Measurements from ENCODE around the gene RBFOX1. TPM values are rescaled to one million over a fixed set of nuclear protein-coding genes. Genes with fewer than 3 reads are reported as not detected.

RBFOX1 gene
- total RNA-seq, 2 donors from 2014 or later: not detected

DNA sequence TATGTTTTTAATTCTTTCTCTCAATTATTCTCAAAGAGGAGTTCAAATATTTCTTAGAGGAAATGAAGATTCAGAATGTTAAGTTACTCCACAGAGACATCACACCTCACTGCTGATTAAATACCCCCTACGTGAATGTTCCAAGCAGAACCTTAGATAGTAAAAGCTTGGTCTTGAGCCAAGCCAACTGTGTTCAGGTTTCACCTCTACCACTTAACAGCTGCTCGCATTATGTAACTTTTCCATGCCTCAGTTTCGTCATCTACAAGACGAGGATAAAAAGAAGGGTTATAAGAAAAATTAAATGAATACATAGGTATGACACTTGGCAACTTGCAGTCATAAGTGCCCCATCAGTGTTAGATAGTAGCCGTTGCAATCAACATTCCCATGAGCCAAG, 356.2 kb downstream of the RBFOX1 start:
- Histone ChIP-seq H3K4me1 (no peaks in the 10 kb centered on the region), H3K4me3 (no peak overlapping the region), H3K27me3 (no peaks in the 10 kb centered on the region), H3K9me3 (no peaks in the 10 kb centered on the region), H3K27ac (no peak overlapping the region), H3K36me3 (replicated peaks in 1 of 2; ENCODE audit: insufficient read depth in 1 of 2, low read depth in 2 of 2) (no peaks in the 10 kb centered on the region)
- 28 to 36% methylated on average over 5 of the region's 5 CpGs for WGBS, 2 donors
- DNase-seq (no peak), ATAC-seq (no peak)
- intact Hi-C loops (cut with DNase I): no loop called here
- TF ChIP-seq CTCF (IDR thresholded peaks at IDR 0.05) (no peak), POLR2A (IDR thresholded peaks at IDR 0.05) (no peak)

GRCh38 chr16:7689234-7689633, 356.6 kb downstream of the RBFOX1 start:
- H3K27me3 ChIP-seq: no peaks in the 10 kb centered on the region
- H3K9me3 ChIP-seq: no peaks in the 10 kb centered on the region
- no peaks in the 10 kb centered on the region for H3K36me3 ChIP-seq (replicated peaks in 1 of 2; ENCODE audit: insufficient read depth in 1 of 2, low read depth in 2 of 2)
- no peak overlapping the region for H3K27ac ChIP-seq
- DNase-seq (no peak), ATAC-seq (no peak)
- WGBS, 2 donors: 63% methylated on average over 1 of the region's 1 CpG
- no peak overlapping the region for H3K4me3 ChIP-seq
- H3K4me1 ChIP-seq: no peaks in the 10 kb centered on the region
- intact Hi-C loops (cut with DNase I): no loop called here
- TF ChIP-seq POLR2A (IDR thresholded peaks at IDR 0.05) (no peak), CTCF (IDR thresholded peaks at IDR 0.05) (no peak)

DNA sequence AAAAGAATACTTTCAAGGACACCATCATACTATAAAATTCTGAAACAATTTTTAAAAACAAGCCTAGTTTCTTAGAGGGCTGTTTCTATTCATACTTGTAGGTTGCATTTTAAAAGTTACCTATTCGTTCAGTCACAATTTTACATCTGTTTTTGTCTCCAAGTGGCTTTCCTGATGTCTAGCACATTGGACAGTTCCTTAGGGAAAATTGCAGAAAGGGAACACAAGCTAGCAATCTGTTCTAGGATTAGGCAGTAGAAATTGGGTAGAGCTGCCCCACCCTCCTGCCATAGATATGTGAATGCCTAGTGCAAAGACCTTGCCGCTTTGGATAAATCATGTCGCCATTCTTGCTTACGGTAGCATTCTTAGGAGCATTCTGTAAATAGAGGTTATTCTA, 358.9 kb downstream of the RBFOX1 start:
- no peak overlapping the region for H3K27ac ChIP-seq
- no peak overlapping the region for H3K4me3 ChIP-seq
- ATAC-seq: no peak
- WGBS, 2 donors: 79 to 84% methylated on average over 4 of the region's 4 CpGs
- H3K4me1 ChIP-seq: no peaks in the 10 kb centered on the region
- H3K9me3 ChIP-seq: no peaks in the 10 kb centered on the region
- no peaks in the 10 kb centered on the region for H3K27me3 ChIP-seq
- no peak for DNase-seq
- H3K36me3 ChIP-seq (replicated peaks in 1 of 2; ENCODE audit: insufficient read depth in 1 of 2, low read depth in 2 of 2): no peaks in the 10 kb centered on the region
- intact Hi-C loops (cut with DNase I): no loop called here
- TF ChIP-seq CTCF (IDR thresholded peaks at IDR 0.05) (no peak), POLR2A (IDR thresholded peaks at IDR 0.05) (no peak)

DNA sequence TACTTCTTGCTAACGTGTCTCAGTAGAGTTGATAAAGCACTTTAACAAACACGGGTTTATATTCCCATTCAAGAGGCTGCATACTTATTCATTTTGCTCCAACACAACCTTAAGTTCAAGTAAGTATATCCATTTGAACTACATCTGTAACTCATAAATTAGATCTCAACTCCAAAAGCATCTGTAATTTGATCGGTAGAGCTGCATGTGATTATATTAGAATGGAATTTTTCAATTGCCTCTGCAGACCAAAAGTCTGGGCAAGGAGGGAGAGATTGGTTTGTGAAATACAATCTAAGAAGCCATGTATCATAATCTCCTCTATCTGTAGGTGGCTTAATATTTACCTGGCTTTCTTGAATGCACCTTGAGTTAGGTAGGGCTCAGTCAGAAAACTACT, 371.0 kb downstream of the RBFOX1 start:
- Histone ChIP-seq H3K36me3 (replicated peaks in 1 of 2; ENCODE audit: insufficient read depth in 1 of 2, low read depth in 2 of 2) (no peaks in the 10 kb centered on the region), H3K4me3 (no peak overlapping the region), H3K9me3 (peaks cover 0 to 1% (median 0%) of the 10 kb centered on the region in 3 donors), H3K4me1 (no peaks in the 10 kb centered on the region), H3K27me3 (no peaks in the 10 kb centered on the region), H3K27ac (no peak overlapping the region)
- ATAC-seq: no peak
- no peak for TF ChIP-seq CTCF (IDR thresholded peaks at IDR 0.05)
- TF ChIP-seq POLR2A (IDR thresholded peaks at IDR 0.05): no peak
- WGBS, 2 donors: 59 to 69% methylated on average over 3 of the region's 3 CpGs
- intact Hi-C loops (cut with DNase I): no loop called here
- DNase-seq: no peak

GRCh38 chr16:7705885-7706284, 373.2 kb downstream of the RBFOX1 start:
- no peaks in the 10 kb centered on the region for H3K36me3 ChIP-seq (replicated peaks in 1 of 2; ENCODE audit: insufficient read depth in 1 of 2, low read depth in 2 of 2)
- TF ChIP-seq CTCF (IDR thresholded peaks at IDR 0.05) (no peak), POLR2A (IDR thresholded peaks at IDR 0.05) (no peak)
- H3K27ac ChIP-seq: no peak overlapping the region
- 68 to 69% methylated on average over 7 of the region's 7 CpGs for WGBS, 2 donors
- H3K27me3 ChIP-seq: no peaks in the 10 kb centered on the region
- no peaks in the 10 kb centered on the region for H3K4me1 ChIP-seq
- peaks cover 0 to 5% (median 0%) of the 10 kb centered on the region in 3 donors for H3K9me3 ChIP-seq
- intact Hi-C loops (cut with DNase I): no loop called here
- no peak for DNase-seq
- H3K4me3 ChIP-seq: no peak overlapping the region
- ATAC-seq: no peak
